GM12891 (cell line): ENCODE results near the gene POU2AF1.
A peak's percentile ranks its signal among the peaks of the same experiment; 100 is the strongest.

ENCODE experiments used
- DNase-seq: peaks from one replicate; pipeline ENCODE4 v3.0.0; 2011; ENCODE audit warnings: low spot score; ENCODE audit not compliant: insufficient read length
- FAIRE-seq: peaks from 2 replicates; lab custom pipeline; 2011; peaks lifted over from hg19 to GRCh38; lab: Jason Lieb, UNC
- PAX5 ChIP-seq: IDR thresholded peaks from 2 replicates; pipeline ENCODE4 v1.6.1; 2011; ENCODE audit warnings: low read length, moderate library complexity, mild to moderate bottlenecking; ENCODE audit not compliant: insufficient read depth, severe bottlenecking
- POLR2A ChIP-seq: IDR thresholded peaks from 2 replicates; pipeline ENCODE4 v1.6.1; 2011; ENCODE audit warnings: low read depth, low read length, control low read depth
- POLR2AphosphoS5 ChIP-seq: IDR thresholded peaks from 2 replicates; pipeline ENCODE4 v1.6.1; 2011; ENCODE audit warnings: low read depth, low read length, control low read depth
- POU2F2 ChIP-seq: IDR thresholded peaks from 2 replicates; pipeline ENCODE4 v1.6.1; 2011; ENCODE audit warnings: low read depth, mild to moderate bottlenecking, control low read depth, low read length, moderate library complexity
- SPI1 ChIP-seq: IDR thresholded peaks from 2 replicates; pipeline ENCODE4 v1.6.1; 2011; ENCODE audit warnings: low read depth, low read length, control low read depth
- TAF1 ChIP-seq: IDR thresholded peaks from 2 replicates; pipeline ENCODE4 v1.6.1; 2011; ENCODE audit warnings: low read depth, low read length, control low read depth

POU2AF1 gene

GRCh38 chr11:111388842-111389241 is 9.8 kb upstream of the POU2AF1 start:
- TF ChIP-seq SPI1 (no peak), POLR2AphosphoS5 (no peak), PAX5 (no peak), TAF1 (no peak), POU2F2 (no peak)
- FAIRE-seq (peak; percentile 9), DNase-seq (no peak)

GRCh38 chr11:111388420-111388819 is 9.3 kb upstream of the POU2AF1 start:
- TF ChIP-seq POU2F2 (no peak), POLR2AphosphoS5 (no peak), TAF1 (no peak), SPI1 (no peak), PAX5 (no peak), POLR2A (no peak)
- FAIRE-seq (no peak), DNase-seq (no peak)

GRCh38 chr11:111387363-111387762 is 8.3 kb upstream of the POU2AF1 start:
- DNase-seq (no peak), FAIRE-seq (no peak)
- TF ChIP-seq POLR2AphosphoS5 (no peak), POLR2A (no peak), TAF1 (no peak), SPI1 (no peak), PAX5 (no peak), POU2F2 (no peak)

- FAIRE-seq (no peak), DNase-seq (no peak)
- no peak for TF ChIP-seq PAX5
- TF ChIP-seq POU2F2, result no peak
- TF ChIP-seq POLR2A, result no peak
- no peak for TF ChIP-seq POLR2AphosphoS5
- no peak for TF ChIP-seq SPI1
- TF ChIP-seq TAF1, result no peak
Observed at GRCh38 chr11:111386611-111387150, 7.6 kb upstream of the POU2AF1 start.

- TF ChIP-seq POLR2AphosphoS5 (no peak), POU2F2 (no peak), POLR2A (no peak), SPI1 (no peak), TAF1 (no peak), PAX5 (no peak)
- DNase-seq (no peak), FAIRE-seq (no peak)
Observed at GRCh38 chr11:111384494-111384893, 5.4 kb upstream of the POU2AF1 start.

- peak; percentile 61 for FAIRE-seq
Observed at GRCh38 chr11:111382451-111382850, 3.4 kb upstream of the POU2AF1 start.

GRCh38 chr11:111379602-111380136 is 594 bp upstream of the POU2AF1 start:
- no peak for DNase-seq
- no peak for FAIRE-seq
- TF ChIP-seq POLR2AphosphoS5 (no peak), POU2F2 (no peak), PAX5 (no peak), SPI1 (no peak)

More at GRCh38 chr11:111382451-111382850, 3.4 kb upstream of the POU2AF1 start:
- TF ChIP-seq SPI1 (peak; percentile 23; the same call in 1 of the 2 replicates), PAX5 (no peak)
- no peak for DNase-seq

- no peak for DNase-seq
- TF ChIP-seq POLR2A (no peak; the same call in none of the 2 replicates), PAX5 (no peak), SPI1 (no peak), POLR2AphosphoS5 (no peak; the same call in 1 of the 2 replicates), POU2F2 (peak; percentile 13; the same call in 1 of the 2 replicates), TAF1 (peak; percentile 64)
- no peak for FAIRE-seq
Observed at GRCh38 chr11:111378185-111378860, 752 bp downstream of the POU2AF1 start.

GRCh38 chr11:111376181-111376871 is 2.7 kb downstream of the POU2AF1 start:
- no peak for DNase-seq
- FAIRE-seq, result peak; percentile 88
- 0 out of 2 replicates have a peak, but pooled peaks have one; percentile 45 for TF ChIP-seq TAF1
- TF ChIP-seq SPI1, result no peak
- no peak for TF ChIP-seq PAX5
- peak; percentile 39 for TF ChIP-seq POLR2A
- peak; percentile 21 for TF ChIP-seq POU2F2
- TF ChIP-seq POLR2AphosphoS5, result peak; percentile 65
